DOHH2 (cell line): ENCODE measurements around the gene RAF1.
"Not testable (repeated sequence)": the region's sequence is repeated elsewhere in the genome, so short reads cannot be mapped to it uniquely, and the experiment has no call there.

ENCODE experiments used
- CTCF ChIP-seq: fragments of 200-600 bp; sonication (generic); IDR thresholded peaks from one replicate; pipeline ENCODE4 v1.5.1; 2014; ENCODE audit warnings: antibody characterized with exemption, mild to moderate bottlenecking, low read depth, low read length; ENCODE audit not compliant: poor library complexity, severe bottlenecking
- EZH2phosphoT487 ChIP-seq: fragments of 200-600 bp; sonication (generic); IDR thresholded peaks from 2 replicates; pipeline ENCODE4 v1.6.1; 2017; ENCODE audit warnings: borderline replicate concordance, mild to moderate bottlenecking, antibody characterized with exemption, low read length, moderate library complexity, mixed read lengths

- TF ChIP-seq CTCF, EZH2phosphoT487: not testable (repeated sequence)
These were observed 23.1 kb downstream of the RAF1 start for GRCh38 chr3:12640853-12641252.
